Daoy (cell line): ENCODE data around the gene SEPTIN2. TPM values are rescaled to one million over a fixed set of nuclear protein-coding genes. Genes with fewer than 3 reads are reported as not detected.
"Not testable (repeated sequence)": the region's sequence is repeated elsewhere in the genome, so short reads cannot be mapped to it uniquely, and the experiment has no call there.

Experiments used
- DNase-seq: peaks from one replicate; pipeline ENCODE4 v3.0.0-alpha.2; 2015; ENCODE audit warnings: low read depth
- total RNA-seq: library from RNA; depleted of rRNA; stranded (reverse); fragments of >200 nt; shearing (Covaris generic); gene quantifications from 2 replicates; pipeline ENCODE4 v1.2.3, GENCODE V29; 2014; rRNA removed

SEPTIN2 gene
- total RNA-seq, 1 experiment from 2014 or later = 244 TPM

GRCh38 chr2:241381872-241382271 lies 66.1 kb downstream of the SEPTIN2 start:
- no peak for DNase-seq

GRCh38 chr2:241385450-241385849 lies 69.7 kb downstream of the SEPTIN2 start:
- DNase-seq = not testable (repeated sequence)

- no peak for DNase-seq
These were observed 70.8 kb downstream of the SEPTIN2 start for GRCh38 chr2:241386519-241386918.

- no peak for DNase-seq
These were observed 74.0 kb downstream of the SEPTIN2 start for GRCh38 chr2:241389697-241390096.

- DNase-seq = no peak
These were observed 74.8 kb downstream of the SEPTIN2 start for GRCh38 chr2:241390301-241391206.

GRCh38 chr2:241391892-241392665 lies 76.4 kb downstream of the SEPTIN2 start:
- no peak for DNase-seq

GRCh38 chr2:241392753-241393152 lies 77.0 kb downstream of the SEPTIN2 start:
- not testable (repeated sequence) for DNase-seq

- no peak for DNase-seq
These were observed 77.9 kb downstream of the SEPTIN2 start for GRCh38 chr2:241393524-241394196.

GRCh38 chr2:241396809-241397208 lies 81.1 kb downstream of the SEPTIN2 start:
- DNase-seq = not testable (repeated sequence)

- no peak for DNase-seq
These were observed 84.5 kb downstream of the SEPTIN2 start for GRCh38 chr2:241399941-241400922.

Other genes with a start within 250 kb of the SEPTIN2 start
- 28.1 and 30.8 TPM in 2 replicates for gene MTERF4, start 213.6 kb upstream of the SEPTIN2 start, total RNA-seq
- 8.5 TPM in 2 replicates for gene PASK, start 166.5 kb upstream of the SEPTIN2 start, total RNA-seq
- 74.7 and 83.0 TPM in 2 replicates for gene PPP1R7, start 165.5 kb upstream of the SEPTIN2 start, total RNA-seq
- gene ANO7, start 127.2 kb upstream of the SEPTIN2 start, total RNA-seq = 0.69 TPM in 1 of 2 replicates, not detected in the other
- 244 and 258 TPM in 2 replicates for gene HDLBP, start 253 bp upstream of the SEPTIN2 start, total RNA-seq
- 22.6 and 34.4 TPM in 2 replicates for gene FARP2, start 40.4 kb downstream of the SEPTIN2 start, total RNA-seq
- gene STK25, start 192.7 kb downstream of the SEPTIN2 start, total RNA-seq = 118 and 127 TPM in 2 replicates
- gene BOK, start 242.8 kb downstream of the SEPTIN2 start, total RNA-seq = 3.3 and 4.6 TPM in 2 replicates